Measurements from ENCODE around the gene FBXO40.

The FBXO40 gene

DNA sequence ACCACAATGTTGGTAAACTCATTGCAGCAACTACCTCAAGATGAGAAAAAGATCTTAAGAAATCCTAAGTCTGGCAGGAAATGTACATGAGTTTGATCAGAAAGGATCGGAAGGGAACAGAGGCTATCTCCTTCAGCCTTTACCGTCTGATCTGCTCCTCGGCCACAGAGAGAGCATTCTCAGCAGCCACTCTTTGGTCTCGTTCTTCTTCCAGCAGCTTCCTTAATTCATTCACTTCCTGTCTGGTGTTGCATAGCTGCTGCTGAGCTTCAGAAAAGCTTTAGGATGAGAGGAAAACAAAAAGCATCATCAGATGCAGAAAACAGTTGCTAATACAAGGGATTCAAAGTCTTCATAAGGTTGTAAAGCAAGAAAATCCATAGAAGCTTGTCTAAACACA is 74.2 kb downstream of the FBXO40 start:
- no peak for DNase-seq

- DNase-seq: no peak
These were observed 77.5 kb downstream of the FBXO40 start for GRCh38 chr3:121670676-121671075.

- no peak for DNase-seq
These were observed 84.0 kb downstream of the FBXO40 start for GRCh38 chr3:121677141-121677540.
